Measurements from ENCODE around the gene TERT. TPM values are rescaled to one million over a fixed set of nuclear protein-coding genes. Genes with fewer than 3 reads are reported as not detected.

The TERT gene
- total and polyA plus RNA-seq, 2 donors (not counting 1 experiment from before 2014, with no cell fraction given), result 0.24 to 0.39 TPM

DNA sequence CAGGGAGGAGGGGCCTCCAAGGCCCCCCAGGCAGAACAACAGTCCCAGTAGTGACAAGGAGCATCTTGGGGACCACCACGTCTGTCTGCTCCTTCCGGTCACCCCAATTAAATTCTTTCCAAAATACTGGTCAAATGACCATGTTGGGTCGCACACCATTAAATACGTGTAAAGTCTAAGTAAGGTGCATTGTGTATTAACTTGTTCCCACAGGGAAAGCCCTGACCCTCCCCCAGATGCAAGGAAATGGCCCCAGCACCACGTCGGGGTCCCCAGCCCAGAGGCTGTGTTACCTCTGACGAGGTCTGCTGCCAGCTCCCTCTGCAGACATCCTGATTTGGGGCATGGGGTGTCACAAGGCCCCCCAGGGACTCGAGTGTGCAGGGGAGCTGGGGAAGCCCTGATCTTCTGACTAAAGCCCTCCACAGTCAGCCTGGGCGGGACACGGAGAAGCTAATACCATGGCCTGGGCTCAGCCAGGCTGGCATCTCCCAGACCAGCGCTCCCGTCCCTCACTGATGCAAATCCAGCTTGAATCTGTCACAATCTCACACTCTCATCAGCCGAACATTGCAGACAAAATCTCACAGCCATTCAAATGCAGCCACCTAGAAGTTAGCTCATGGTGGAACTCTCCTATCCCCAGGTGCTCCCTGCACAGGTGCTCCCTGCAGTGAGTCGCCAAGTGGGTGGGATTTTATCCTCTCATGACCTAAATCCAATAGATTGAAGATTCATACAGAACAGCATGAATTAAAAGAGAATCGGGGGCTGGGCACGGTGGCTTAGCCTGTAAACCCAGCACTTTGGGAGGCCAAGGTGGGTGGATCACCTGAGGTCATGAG lies 13.6 kb downstream of the TERT start:
- Histone ChIP-seq H4K20me1 (ENCODE audit: control insufficient read depth, insufficient read depth, low read length, poor library complexity, severe bottlenecking) (no peaks in the 10 kb centered on the region), H3K9me3 (ENCODE audit: control extremely low read depth in 1 of 3, control insufficient read depth in 2 of 3, insufficient read depth in 1 of 3, low read length in 2 of 3) (peaks cover 0 to 19% (median 0%) of the 10 kb centered on the region in 3 donors), H2AFZ (ENCODE audit: insufficient read depth, low read depth, low read length, poor library complexity, severe bottlenecking) (no peak overlapping the region), H3K79me2 (ENCODE audit: control insufficient read depth, insufficient read depth, low read length) (no peaks in the 10 kb centered on the region), H3K4me2 (replicated peaks; ENCODE audit: low read depth, low read length, poor library complexity, severe bottlenecking) (no peak overlapping the region), H3K4me3 (ENCODE audit: control extremely low read depth in 1 of 5, extremely low read depth in 1 of 5, insufficient read depth in 1 of 5, low read depth in 2 of 5, low read length in 4 of 5) (no peak overlapping the region), H3K27me3 (replicated peaks in 1 of 4; ENCODE audit: control extremely low read depth in 1 of 4, control insufficient read depth in 3 of 4, insufficient read depth in 4 of 4, low read length in 3 of 4) (no peaks in the 10 kb centered on the region), H3K27ac (ENCODE audit: low read length in 2 of 2) (no peak overlapping the region), H3K4me1 (ENCODE audit: control insufficient read depth in 2 of 2, insufficient read depth in 2 of 2, low read length in 2 of 2) (no peaks in the 10 kb centered on the region), H3K9ac (ENCODE audit: low read length) (no peak overlapping the region), H3K36me3 (replicated peaks in 1 of 2; ENCODE audit: control extremely low read depth in 1 of 2, control insufficient read depth in 1 of 2, extremely low read depth in 1 of 2, insufficient read depth in 2 of 2, low read length in 1 of 2) (no peaks in the 10 kb centered on the region)
- ChIA-PET POLR2A (no interaction called here), CTCF (no interaction called here)
- H3K27me3 Mint-ChIP-seq, result no peaks in the 10 kb centered on the region
- ATAC-seq (ENCODE audit: low read depth), result no peak
- TF ChIP-seq, protein P1, sequence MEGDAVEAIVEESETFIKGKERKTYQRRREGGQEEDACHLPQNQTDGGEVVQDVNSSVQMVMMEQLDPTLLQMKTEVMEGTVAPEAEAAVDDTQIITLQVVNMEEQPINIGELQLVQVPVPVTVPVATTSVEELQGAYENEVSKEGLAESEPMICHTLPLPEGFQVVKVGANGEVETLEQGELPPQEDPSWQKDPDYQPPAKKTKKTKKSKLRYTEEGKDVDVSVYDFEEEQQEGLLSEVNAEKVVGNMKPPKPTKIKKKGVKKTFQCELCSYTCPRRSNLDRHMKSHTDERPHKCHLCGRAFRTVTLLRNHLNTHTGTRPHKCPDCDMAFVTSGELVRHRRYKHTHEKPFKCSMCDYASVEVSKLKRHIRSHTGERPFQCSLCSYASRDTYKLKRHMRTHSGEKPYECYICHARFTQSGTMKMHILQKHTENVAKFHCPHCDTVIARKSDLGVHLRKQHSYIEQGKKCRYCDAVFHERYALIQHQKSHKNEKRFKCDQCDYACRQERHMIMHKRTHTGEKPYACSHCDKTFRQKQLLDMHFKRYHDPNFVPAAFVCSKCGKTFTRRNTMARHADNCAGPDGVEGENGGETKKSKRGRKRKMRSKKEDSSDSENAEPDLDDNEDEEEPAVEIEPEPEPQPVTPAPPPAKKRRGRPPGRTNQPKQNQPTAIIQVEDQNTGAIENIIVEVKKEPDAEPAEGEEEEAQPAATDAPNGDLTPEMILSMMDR (IDR thresholded peaks at IDR 0.05), result no peak
- TF ChIP-seq EZH2 (IDR thresholded peaks at IDR 0.05; ENCODE audit: borderline replicate concordance, insufficient read depth, low read depth, low read length, poor library complexity, severe bottlenecking), result no peak
- no peaks in the 10 kb centered on the region for H3K9me3 Mint-ChIP-seq (ENCODE audit: insufficient read depth)
- no peak for DNase-seq
- H3K4me3 Mint-ChIP-seq, result no peak overlapping the region
- WGBS (ENCODE audit: insufficient coverage), result 97% methylated on average over 14 of the region's 16 CpGs
- no peaks in the 10 kb centered on the region for H3K4me1 Mint-ChIP-seq
- no peak overlapping the region for H3K27ac Mint-ChIP-seq
- intact Hi-C loops (cut with micrococcal nuclease), result no loop called here
